GM19452 (cell line): ENCODE results near the gene PTPRN2.

Source experiments
- ATAC-seq: cut with Tn5 transposase; IDR thresholded peaks from one replicate; pipeline ENCODE4 v1.9.1; 2021; ENCODE audit not compliant: unreplicated experiment

PTPRN2 gene

DNA sequence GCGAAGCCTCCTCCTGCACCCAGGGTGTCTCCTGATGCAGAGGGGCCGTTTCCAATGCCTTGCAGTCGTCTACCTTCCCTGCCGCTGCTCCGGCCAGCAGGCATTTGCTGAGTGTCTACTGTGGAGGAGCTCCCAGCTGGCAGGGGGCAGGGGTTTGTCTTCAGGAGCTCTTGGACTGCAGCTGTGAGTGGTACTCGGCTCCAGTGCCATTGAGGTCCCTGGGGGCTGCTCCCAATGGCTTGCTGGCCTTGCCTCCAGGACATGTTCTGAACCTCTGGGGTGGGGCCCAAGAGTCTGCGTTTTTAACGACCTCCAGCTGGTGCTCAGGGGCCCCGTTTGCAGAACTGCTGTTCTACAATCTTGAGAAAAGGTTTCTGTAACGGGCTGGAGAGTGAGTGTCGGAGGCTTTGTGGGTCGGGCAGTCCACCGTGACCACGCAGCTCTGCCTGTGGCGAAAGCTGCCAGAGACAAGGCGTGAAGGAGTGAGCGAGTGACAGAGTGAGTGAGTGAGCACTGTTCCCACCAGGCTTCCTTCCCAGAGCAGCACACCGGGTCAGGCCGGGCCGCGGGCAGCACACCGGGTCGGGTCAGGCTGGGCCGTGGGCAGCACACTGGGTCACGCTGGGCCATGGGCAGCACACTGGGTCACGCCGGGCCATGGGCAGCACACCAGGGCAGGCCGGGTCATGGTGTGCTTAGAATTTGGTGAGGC, 520.2 kb downstream of the PTPRN2 start:
- ATAC-seq: no peak

GRCh38 chr7:158066085-158066484, 521.5 kb downstream of the PTPRN2 start:
- no peak for ATAC-seq

GRCh38 chr7:158065340-158065739, 522.3 kb downstream of the PTPRN2 start:
- ATAC-seq: no peak

- no peak for ATAC-seq
These were observed 523.0 kb downstream of the PTPRN2 start for GRCh38 chr7:158064631-158065030.

GRCh38 chr7:158063850-158064610, 523.6 kb downstream of the PTPRN2 start:
- no peak for ATAC-seq

DNA sequence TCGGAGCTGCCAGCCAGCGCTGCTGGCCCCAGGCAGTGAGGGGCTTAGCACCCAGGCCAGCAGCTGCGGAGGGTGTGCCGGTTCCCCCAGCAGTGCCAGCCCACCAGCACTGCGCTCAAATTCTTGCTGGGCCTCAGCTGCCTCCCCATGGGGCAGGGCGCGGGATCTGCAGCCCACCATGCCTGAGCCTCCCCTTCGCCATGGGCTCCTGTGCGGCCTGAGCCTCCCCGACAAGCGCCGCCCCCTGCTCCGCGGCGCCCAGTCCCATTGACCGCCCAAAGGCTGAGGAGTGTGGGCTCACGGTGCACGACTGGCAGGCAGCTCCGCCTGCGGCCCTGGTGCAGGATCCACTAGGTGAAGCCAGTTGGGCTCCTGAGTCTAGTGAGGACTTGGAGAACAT, 525.0 kb downstream of the PTPRN2 start:
- ATAC-seq: no peak

DNA sequence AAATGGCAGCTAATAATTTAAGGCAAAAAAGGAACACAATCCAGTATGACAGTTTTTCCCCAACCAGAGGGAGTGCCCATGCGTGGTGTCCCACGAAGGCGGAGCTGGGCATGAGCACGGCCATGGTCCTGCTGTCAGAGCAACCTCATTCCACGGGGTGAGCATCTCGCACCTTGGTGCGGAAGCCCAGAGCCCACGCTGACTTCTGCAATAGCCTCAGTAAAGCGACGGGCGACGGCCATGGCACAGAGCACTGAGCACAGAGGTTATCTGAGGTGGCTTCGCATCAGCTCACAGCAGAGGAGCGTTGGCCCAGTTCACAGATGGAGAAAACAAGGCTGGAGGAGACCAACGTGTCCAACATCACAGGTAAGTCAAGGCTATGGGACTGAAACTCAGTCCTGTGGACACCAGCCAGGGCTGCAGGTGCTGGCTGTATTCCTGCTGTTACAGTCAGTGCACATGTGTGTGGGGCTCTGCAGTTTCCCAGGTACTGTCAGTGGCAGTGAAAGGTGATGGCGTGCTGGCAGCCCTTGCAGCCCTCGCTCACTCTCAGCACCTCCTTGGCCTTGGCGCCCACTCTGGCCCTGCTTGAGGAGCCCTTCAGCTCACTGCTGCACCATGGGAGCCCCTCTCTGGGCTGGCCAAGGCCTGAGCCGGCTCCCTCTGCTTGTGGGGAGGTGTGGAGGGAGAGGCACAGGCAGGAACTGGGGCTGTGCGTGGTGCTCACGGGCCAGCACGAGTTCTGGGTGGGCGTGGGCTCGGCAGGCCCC, 525.6 kb downstream of the PTPRN2 start:
- ATAC-seq: no peak

GRCh38 chr7:158061026-158061630, 526.5 kb downstream of the PTPRN2 start:
- no peak for ATAC-seq

DNA sequence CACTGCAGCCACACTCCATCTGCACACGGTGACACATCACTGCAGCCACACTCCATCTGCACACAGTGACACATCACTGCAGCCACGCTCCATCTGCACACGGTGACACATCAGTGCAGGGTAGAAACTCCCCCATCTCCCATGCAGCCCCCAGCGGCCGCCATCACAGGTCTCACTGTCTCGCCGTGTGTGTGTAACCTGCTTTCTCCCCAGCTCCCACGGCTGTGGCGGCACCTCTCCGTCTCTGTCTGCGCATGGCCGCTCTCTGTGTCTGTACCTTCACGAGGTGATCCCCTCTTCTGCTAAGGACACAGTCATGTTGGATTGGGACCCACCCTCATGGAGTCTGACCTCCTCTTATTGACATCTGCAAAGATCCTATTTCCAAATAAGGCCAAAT, 527.4 kb downstream of the PTPRN2 start:
- no peak for ATAC-seq

DNA sequence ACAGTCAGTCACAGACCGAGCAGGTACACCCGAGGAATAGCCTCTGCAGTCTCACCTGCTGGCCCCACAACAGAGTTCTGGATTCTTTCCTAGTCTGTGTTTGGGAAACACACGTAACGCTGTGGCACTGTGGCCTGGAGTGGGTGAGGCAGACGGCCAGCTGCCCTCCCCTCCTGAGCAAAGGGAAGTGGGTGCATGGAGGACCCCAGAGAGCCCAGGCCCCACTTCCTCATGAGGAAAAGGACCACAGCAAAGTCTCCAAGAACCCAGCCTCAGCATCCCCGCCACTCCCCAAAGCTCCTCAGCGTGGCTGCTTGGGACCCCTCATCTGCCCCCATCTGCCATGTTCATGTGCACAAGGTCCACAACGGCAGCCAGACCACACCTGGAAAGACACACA, 530.2 kb downstream of the PTPRN2 start:
- no peak for ATAC-seq

GRCh38 chr7:158056761-158057160, 530.9 kb downstream of the PTPRN2 start:
- no peak for ATAC-seq

DNA sequence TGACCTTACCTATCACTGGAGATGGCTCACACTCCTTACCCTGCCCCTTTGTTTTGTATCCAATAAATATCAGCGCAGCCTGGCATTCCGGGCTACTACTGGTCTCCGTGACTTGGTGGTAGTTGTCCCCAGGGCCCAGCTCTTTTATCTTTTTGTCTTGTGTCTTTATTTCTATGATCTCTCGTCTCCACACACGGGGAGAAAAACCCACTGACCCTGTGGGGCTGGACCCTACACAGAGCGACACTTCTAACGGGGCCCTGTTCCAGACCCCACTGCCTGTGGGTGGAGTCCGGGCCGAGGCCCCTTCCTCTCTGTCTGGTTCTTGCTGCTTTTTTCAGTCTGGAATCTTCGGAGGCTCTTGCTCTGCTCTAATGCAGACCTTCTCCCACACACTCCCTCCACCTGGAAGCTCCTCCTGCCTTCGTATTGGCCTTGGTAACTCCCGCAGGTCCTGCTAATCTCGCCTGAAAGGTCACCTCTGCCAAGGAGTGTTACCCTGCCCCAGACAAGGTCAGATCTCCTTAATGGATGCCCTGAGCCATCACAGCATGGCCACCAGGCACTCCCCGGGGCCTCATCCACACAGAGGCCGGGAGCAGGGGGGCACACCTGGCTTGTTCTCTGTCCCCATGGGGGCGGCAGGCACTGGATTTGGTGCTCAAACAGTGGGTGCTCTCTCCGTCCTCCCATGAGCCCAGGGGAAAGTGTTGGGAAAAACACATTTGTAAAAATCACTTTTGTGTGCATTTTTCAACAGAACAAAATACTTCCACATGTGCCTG, 531.7 kb downstream of the PTPRN2 start:
- ATAC-seq: no peak

GRCh38 chr7:158054611-158055010, 533.0 kb downstream of the PTPRN2 start:
- no peak for ATAC-seq

DNA sequence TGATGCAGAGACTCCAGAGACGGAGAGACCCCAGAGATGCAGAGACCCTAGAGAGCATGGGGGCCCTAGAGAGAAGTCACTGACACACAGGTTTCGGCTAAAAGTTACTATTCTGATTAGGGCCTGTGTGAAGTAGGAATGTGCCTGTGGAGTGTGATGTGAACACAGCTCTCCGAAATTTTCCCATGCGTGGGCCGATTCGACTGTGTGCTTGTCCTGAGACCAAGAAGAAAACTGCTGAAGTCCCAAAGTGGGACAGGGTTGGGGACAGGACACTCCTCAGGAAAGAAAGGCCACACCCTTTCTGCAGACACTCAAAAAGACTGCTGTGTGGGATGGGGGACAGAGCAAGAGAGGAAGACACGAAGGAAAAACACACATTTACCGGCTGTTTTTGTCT, 533.5 kb downstream of the PTPRN2 start:
- ATAC-seq: no peak

DNA sequence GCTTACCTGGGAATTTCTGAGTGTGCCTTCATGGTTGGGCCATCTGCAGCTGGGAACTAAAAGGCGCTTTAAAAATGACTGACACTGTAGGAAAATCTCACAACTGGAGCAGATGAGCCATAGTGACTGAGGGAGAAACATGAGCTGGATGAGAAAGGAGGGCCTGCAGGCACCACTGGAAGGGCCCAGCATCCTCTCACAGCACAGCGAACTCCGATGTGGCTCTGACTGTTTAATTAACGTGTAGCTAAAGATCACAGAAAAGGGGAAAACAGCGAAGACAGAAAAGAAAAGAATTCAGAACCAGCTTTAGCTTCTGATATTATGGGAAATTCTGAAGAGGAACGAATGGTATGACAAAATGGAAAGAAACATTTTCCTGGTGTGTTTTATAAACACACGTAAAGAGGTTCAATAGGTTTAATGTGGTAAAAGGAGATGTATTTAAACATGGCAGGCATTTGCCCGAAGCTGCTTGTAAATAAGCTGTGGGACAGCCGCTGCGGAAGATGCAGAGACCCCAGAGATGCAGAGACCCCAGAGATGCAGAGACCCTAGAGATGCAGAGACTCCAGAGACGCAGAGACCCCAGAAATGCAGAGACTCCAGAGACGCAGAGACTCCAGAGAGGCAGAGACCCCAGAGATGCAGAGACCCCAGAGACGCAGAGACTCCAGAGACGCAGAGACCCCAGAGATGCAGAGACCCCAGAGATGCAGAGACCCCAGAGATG, 534.3 kb downstream of the PTPRN2 start:
- no peak for ATAC-seq

GRCh38 chr7:158052381-158053060, 535.1 kb downstream of the PTPRN2 start:
- ATAC-seq: no peak

GRCh38 chr7:158051776-158052175, 535.8 kb downstream of the PTPRN2 start:
- ATAC-seq: no peak

DNA sequence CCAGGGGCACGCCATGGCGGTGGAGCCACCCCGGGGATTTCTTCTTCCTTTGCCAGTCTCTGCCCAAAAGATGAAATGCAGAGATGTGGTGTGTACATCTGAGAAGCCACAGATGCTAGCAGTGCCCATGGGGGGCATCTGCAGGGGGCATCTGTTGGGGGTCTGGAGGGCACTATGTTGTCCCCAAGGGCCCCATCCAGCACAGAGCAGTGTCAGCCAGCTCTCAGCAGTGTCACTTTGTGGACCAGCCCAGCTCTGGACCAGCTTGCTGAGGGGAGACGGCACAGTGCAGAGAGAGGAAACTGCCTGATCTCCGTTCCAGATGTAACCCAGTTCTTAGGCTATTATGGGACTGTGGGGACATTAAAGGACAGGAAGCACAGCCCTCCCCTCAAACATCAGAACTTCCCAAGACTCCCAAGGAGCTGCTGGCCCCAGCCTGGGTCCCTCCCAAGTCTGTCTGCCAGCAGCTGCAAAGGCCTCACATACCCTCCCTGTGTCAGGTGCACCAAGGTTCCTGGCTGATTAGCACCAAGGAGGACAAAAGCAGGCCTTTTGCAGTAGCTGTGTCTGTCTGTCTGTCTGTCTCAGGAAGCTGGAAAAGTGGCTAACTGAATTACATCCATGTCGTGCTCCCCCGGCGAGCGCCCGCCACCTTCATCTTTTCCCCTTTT, 536.5 kb downstream of the PTPRN2 start:
- ATAC-seq: no peak

GRCh38 chr7:158050441-158050977, 537.1 kb downstream of the PTPRN2 start:
- no peak for ATAC-seq
